Measurements from ENCODE around the gene CCDC17. TPM values are rescaled to one million over a fixed set of nuclear protein-coding genes. Genes with fewer than 3 reads are reported as not detected.

CCDC17 gene
- total RNA-seq, 1 experiment from 2014 or later, result 3.9 TPM

DNA sequence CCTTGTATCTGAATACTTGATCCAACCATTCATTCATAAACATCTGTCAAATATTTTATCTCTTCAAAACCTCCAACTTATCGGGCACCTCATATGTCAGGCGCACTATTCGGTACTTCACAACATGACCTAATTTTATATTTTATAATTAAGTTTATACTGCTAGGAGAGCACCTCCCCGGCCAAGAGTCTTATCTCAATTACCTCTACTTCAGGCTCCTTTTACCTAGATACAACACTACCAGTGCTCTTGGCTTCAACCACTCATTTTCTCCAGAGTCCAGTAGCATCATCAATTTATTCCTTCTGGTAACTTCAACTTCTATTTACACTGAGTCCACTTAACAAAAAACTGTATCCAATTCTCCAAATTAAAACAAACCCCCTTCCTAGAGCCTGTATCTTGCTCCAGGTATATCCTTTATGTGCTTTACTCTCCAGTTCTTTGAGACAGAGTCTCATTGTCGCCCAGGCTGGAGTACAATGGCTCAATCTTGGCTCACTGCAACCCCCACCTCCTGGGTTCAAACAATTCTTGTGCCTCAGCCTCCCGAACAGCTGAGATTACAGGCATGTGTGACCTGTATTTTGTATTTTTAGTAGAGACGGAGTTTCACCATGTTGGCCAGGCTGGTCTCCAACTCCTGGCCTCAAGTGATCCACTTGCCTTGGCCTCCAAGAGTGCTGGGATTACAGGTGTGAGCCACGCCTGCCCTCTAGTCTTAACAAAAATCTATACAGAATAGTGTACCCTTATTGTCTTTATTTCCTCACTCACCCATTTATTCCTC is 43.7 kb upstream of the CCDC17 start:
- Mint-ChIP-seq H3K9me3 (ENCODE audit: unreplicated experiment) (no peaks in the 10 kb centered on the region), H3K36me3 (ENCODE audit: insufficient read depth, unreplicated experiment) (peaks cover 21% of the 10 kb centered on the region), H3K4me3 (ENCODE audit: unreplicated experiment) (no peak overlapping the region), H3K27me3 (ENCODE audit: insufficient read depth, unreplicated experiment) (no peaks in the 10 kb centered on the region), H3K27ac (ENCODE audit: low read depth, unreplicated experiment) (no peak overlapping the region), H3K4me1 (ENCODE audit: insufficient read depth, unreplicated experiment) (peaks cover 15% of the 10 kb centered on the region)
- ChIA-PET CTCF (no interaction called here), POLR2A (interaction anchor here (0.6 to 1.3 kb wide), 2 partner anchors 18 to 465 kb away, joined by 3 to 4 read pairs; no protein-coding TSS in a partner anchor)
- intact Hi-C loops (cut with micrococcal nuclease), result no loop called here
- no TSS peak for BruUV-seq (replicated peaks)
- TF ChIP-seq, protein P1, sequence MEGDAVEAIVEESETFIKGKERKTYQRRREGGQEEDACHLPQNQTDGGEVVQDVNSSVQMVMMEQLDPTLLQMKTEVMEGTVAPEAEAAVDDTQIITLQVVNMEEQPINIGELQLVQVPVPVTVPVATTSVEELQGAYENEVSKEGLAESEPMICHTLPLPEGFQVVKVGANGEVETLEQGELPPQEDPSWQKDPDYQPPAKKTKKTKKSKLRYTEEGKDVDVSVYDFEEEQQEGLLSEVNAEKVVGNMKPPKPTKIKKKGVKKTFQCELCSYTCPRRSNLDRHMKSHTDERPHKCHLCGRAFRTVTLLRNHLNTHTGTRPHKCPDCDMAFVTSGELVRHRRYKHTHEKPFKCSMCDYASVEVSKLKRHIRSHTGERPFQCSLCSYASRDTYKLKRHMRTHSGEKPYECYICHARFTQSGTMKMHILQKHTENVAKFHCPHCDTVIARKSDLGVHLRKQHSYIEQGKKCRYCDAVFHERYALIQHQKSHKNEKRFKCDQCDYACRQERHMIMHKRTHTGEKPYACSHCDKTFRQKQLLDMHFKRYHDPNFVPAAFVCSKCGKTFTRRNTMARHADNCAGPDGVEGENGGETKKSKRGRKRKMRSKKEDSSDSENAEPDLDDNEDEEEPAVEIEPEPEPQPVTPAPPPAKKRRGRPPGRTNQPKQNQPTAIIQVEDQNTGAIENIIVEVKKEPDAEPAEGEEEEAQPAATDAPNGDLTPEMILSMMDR (IDR thresholded peaks at IDR 0.05; ENCODE audit: unreplicated experiment), result no peak
- no peak for DNase-seq (ENCODE audit: unreplicated experiment)

- Mint-ChIP-seq H3K4me3 (ENCODE audit: unreplicated experiment) (no peak overlapping the region), H3K27me3 (ENCODE audit: insufficient read depth, unreplicated experiment) (no peaks in the 10 kb centered on the region), H3K4me1 (ENCODE audit: insufficient read depth, unreplicated experiment) (peaks cover 13% of the 10 kb centered on the region), H3K27ac (ENCODE audit: low read depth, unreplicated experiment) (no peak overlapping the region), H3K9me3 (ENCODE audit: unreplicated experiment) (no peaks in the 10 kb centered on the region), H3K36me3 (ENCODE audit: insufficient read depth, unreplicated experiment) (peaks cover 25% of the 10 kb centered on the region)
- POLR2A ChIA-PET, result interaction anchor here (0.6 to 1.3 kb wide), 2 partner anchors 19 to 1632 kb away, joined by 3 read pairs; no protein-coding TSS in a partner anchor
- intact Hi-C loops (cut with micrococcal nuclease), result no loop called here
- BruUV-seq (replicated peaks), result no TSS peak
- CTCF ChIA-PET, result no interaction called here
- TF ChIP-seq, protein P1 (IDR thresholded peaks at IDR 0.05; ENCODE audit: unreplicated experiment), result no peak
- no peak for DNase-seq (ENCODE audit: unreplicated experiment)
These were observed 43.0 kb upstream of the CCDC17 start for GRCh38 chr1:45666836-45667235.

GRCh38 chr1:45660336-45660735 is 36.5 kb upstream of the CCDC17 start:
- H3K27me3 Mint-ChIP-seq (ENCODE audit: insufficient read depth, unreplicated experiment), result no peaks in the 10 kb centered on the region
- peaks cover 7% of the 10 kb centered on the region for H3K4me1 Mint-ChIP-seq (ENCODE audit: insufficient read depth, unreplicated experiment)
- intact Hi-C loops (cut with micrococcal nuclease), result no loop called here
- CTCF ChIA-PET, result interaction anchor here (0.7 kb wide), 1 partner anchor 13 kb away, joined by 4 read pairs; no protein-coding TSS in a partner anchor
- TF ChIP-seq, protein P1 (IDR thresholded peaks at IDR 0.05; ENCODE audit: unreplicated experiment), result no peak
- no peak overlapping the region for H3K27ac Mint-ChIP-seq (ENCODE audit: low read depth, unreplicated experiment)
- no peak overlapping the region for H3K4me3 Mint-ChIP-seq (ENCODE audit: unreplicated experiment)
- peaks cover 78% of the 10 kb centered on the region for H3K36me3 Mint-ChIP-seq (ENCODE audit: insufficient read depth, unreplicated experiment)
- no TSS peak for BruUV-seq (replicated peaks)
- DNase-seq (ENCODE audit: unreplicated experiment), result no peak
- POLR2A ChIA-PET, result interaction anchor here (0.7 to 1.0 kb wide), 2 partner anchors 26 to 1036 kb away, joined by 3 read pairs; partner anchors contain the start of gene GPBP1L1
- no peaks in the 10 kb centered on the region for H3K9me3 Mint-ChIP-seq (ENCODE audit: unreplicated experiment)

GRCh38 chr1:45659222-45659621 is 35.4 kb upstream of the CCDC17 start:
- Mint-ChIP-seq H3K36me3 (ENCODE audit: insufficient read depth, unreplicated experiment) (peaks cover 89% of the 10 kb centered on the region), H3K9me3 (ENCODE audit: unreplicated experiment) (no peaks in the 10 kb centered on the region), H3K27ac (ENCODE audit: low read depth, unreplicated experiment) (peak overlapping the region; percentile 57), H3K4me1 (ENCODE audit: insufficient read depth, unreplicated experiment) (peaks cover 14% of the 10 kb centered on the region), H3K27me3 (ENCODE audit: insufficient read depth, unreplicated experiment) (no peaks in the 10 kb centered on the region), H3K4me3 (ENCODE audit: unreplicated experiment) (no peak overlapping the region)
- intact Hi-C loops (cut with micrococcal nuclease), result no loop called here
- CTCF ChIA-PET, result no interaction called here
- no peak for DNase-seq (ENCODE audit: unreplicated experiment)
- BruUV-seq (replicated peaks), result no TSS peak
- TF ChIP-seq, protein P1 (IDR thresholded peaks at IDR 0.05; ENCODE audit: unreplicated experiment), result no peak
- POLR2A ChIA-PET, result interaction anchor here (1.0 to 1.1 kb wide), 2 partner anchors 10 to 27 kb away, joined by 3 to 5 read pairs; partner anchors contain the start of gene GPBP1L1
